HL-60 (cell line): ENCODE measurements around the gene ARRDC4.

Experiments used
- DNase-seq, 2 experiments: peaks; one replicate each; pipeline ENCODE4 v3.0.0-alpha.2; 2010 to 2020; ENCODE audit warnings: low read depth in 1 of 2, low spot score in 1 of 2
- H3K27ac ChIP-seq: fragments of 250-450 bp; sonication (Bioruptor Pico); replicated peaks from 2 replicates; pipeline ENCODE4 v1.5.1; 2020; ENCODE audit warnings: mild to moderate bottlenecking, moderate library complexity
- H3K27me3 ChIP-seq: fragments of 250-450 bp; sonication (Bioruptor Pico); 2 replicates; pipeline ENCODE4 v1.5.1; 2021; ENCODE audit warnings: mild to moderate bottlenecking, moderate library complexity; ENCODE audit not compliant: insufficient read depth, poor library complexity, severe bottlenecking
- H3K4me3 ChIP-seq: replicated peaks from 2 replicates; pipeline ENCODE4 v1.5.1; 2011; ENCODE audit warnings: mild to moderate bottlenecking, control low read depth, low read length; ENCODE audit not compliant: insufficient read depth
- CTCF ChIP-seq: IDR thresholded peaks from one replicate; pipeline ENCODE4 v1.5.1; 2011; ENCODE audit warnings: low read length, control low read depth, inconsistent platforms; ENCODE audit not compliant: insufficient read depth
- GABPA ChIP-seq: IDR thresholded peaks from 2 replicates; pipeline ENCODE4 v1.6.1; 2012; ENCODE audit warnings: low read depth
- POLR2AphosphoS5 ChIP-seq: IDR thresholded peaks from 2 replicates; pipeline ENCODE4 v1.6.1; 2012; ENCODE audit warnings: low read depth
- REST ChIP-seq: IDR thresholded peaks from 2 replicates; pipeline ENCODE4 v1.6.1; 2012; ENCODE audit warnings: low read depth; ENCODE audit not compliant: insufficient replicate concordance
- SPI1 ChIP-seq: IDR thresholded peaks from 2 replicates; pipeline ENCODE4 v1.6.1; 2012; ENCODE audit warnings: low read depth, mild to moderate bottlenecking, borderline replicate concordance

ARRDC4 gene

GRCh38 chr15:97955529-97955928 is 5.0 kb upstream of the ARRDC4 start:
- Histone ChIP-seq H3K27me3 (no peaks in the 10 kb centered on the region), H3K27ac (no peak overlapping the region), H3K4me3 (no peak overlapping the region)
- no peak for DNase-seq
- TF ChIP-seq CTCF (no peak), SPI1 (no peak), GABPA (no peak)

GRCh38 chr15:97959724-97960363 is 659 bp upstream of the ARRDC4 start:
- Histone ChIP-seq H3K4me3 (peak overlapping the region; percentile 29), H3K27me3 (no peaks in the 10 kb centered on the region), H3K27ac (peak overlapping the region; percentile 15; the same call in 1 of the 2 replicates)
- TF ChIP-seq CTCF (no peak), REST (no peak), GABPA (no peak), POLR2AphosphoS5 (no peak), SPI1 (no peak; the same call in 1 of the 2 replicates)
- DNase-seq, result no peak

- Histone ChIP-seq H3K27me3 (no peaks in the 10 kb centered on the region), H3K27ac (peak overlapping the region; percentile 63), H3K4me3 (peak overlapping the region; percentile 90)
- TF ChIP-seq CTCF (no peak), SPI1 (peak; percentile 20; the same call in 1 of the 2 replicates)
- DNase-seq, result peak in 1 of 2 experiments; percentile 17
Observed at GRCh38 chr15:97961067-97961954, 808 bp downstream of the ARRDC4 start.

- TF ChIP-seq REST (no peak), POLR2AphosphoS5 (no peak), CTCF (no peak), SPI1 (no peak), GABPA (no peak)
- no peak for DNase-seq
- no peaks in the 10 kb centered on the region for H3K27me3 ChIP-seq
- H3K27ac ChIP-seq, result no peak overlapping the region
- no peak overlapping the region for H3K4me3 ChIP-seq
Observed at GRCh38 chr15:97962263-97962662, 1.8 kb downstream of the ARRDC4 start.
